HG02884 (cell line): ENCODE data around the gene PRSS53.

Experiments used
- ATAC-seq: cut with Tn5 transposase; IDR thresholded peaks from one replicate; pipeline ENCODE4 v1.9.1; 2021; ENCODE audit warnings: mild to moderate bottlenecking, moderate library complexity; ENCODE audit not compliant: unreplicated experiment

Gene PRSS53

GRCh38 chr16:31055613-31056012 is 33.1 kb downstream of the PRSS53 start:
- ATAC-seq = no peak

GRCh38 chr16:31052114-31052513 is 36.6 kb downstream of the PRSS53 start:
- no peak for ATAC-seq

DNA sequence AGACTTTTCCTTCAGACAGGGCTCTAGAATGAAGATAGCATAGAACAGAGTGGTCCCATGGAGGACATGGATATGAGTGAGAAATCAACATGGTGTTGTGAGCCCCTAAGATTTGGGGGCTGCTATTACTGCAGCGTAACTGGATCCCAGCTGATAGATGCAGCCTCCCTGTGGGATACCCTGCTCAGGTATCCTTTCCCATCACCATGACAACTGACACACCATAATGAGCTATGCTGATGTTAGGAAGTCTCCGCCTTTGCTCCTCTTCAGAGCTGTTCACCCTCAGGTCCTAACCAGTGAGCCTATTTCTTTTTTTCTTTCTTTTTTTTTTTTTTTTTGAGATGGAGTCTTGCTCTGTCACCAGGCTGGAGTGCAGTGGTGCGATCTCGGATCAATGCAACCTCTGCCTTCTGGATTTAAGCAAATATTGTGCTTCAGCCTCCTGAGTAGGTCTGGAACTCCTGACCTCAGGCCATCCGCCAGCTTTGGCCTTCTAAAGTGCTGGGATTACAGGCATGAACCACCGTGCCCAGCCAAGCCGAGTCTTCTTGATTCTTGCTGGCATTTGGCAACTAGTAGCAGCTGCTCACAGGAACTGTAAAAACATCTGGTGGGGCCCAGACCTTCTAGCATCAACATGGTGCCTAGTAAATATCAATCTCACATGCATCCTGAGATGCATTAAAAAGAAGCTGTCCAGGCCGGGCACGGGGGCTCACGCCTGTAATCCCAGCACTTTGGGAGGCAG is 38.3 kb downstream of the PRSS53 start:
- ATAC-seq = no peak

DNA sequence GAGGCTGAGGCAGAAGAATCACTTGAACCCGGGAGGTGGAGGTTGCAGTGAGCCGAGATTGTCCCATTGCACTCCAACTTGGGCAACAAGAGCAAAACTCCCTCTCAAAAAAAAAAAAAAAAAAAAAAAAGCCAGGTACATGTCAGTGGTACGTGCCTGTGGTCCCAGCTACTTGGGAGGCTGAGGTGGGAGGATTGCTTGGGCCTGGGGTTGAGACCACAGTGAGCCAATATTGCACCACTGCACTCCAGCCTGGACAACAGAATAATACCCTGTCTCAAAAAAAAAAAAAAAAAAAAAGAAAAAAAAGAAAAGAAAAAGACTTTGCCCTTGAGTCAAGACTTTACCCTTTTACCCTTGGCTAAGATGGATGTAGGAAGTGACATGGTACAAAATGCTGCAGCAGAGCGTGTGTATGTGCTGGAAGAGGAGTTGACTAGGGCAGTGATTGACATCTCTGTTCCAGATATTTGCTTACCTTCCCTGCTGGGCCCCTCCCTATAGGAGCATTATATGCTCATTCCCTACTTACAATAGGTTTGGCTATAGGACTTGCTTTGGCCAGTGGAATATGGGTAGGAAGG is 44.8 kb downstream of the PRSS53 start:
- ATAC-seq = no peak

GRCh38 chr16:31043352-31043751 is 45.4 kb downstream of the PRSS53 start:
- ATAC-seq = no peak

DNA sequence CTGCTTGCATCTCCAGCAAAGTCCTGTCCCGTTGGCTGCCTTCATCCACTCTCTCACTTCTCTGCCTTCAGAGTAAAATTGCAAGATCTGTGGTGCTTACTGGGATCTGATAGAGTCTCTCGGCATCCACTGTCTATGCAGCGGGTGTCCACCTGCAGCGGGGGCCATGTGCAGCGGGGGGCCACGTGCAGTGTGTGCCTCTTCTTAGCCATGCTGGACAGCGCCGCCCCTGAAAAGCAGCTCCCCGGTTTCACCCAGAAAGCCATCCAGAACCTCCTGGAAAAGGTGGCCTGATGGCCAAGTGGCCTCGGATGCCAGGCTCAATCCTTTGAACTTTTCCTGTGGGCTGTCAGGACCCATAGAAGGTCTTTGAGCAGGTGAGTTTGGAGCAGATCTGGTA is 45.9 kb downstream of the PRSS53 start:
- no peak for ATAC-seq

DNA sequence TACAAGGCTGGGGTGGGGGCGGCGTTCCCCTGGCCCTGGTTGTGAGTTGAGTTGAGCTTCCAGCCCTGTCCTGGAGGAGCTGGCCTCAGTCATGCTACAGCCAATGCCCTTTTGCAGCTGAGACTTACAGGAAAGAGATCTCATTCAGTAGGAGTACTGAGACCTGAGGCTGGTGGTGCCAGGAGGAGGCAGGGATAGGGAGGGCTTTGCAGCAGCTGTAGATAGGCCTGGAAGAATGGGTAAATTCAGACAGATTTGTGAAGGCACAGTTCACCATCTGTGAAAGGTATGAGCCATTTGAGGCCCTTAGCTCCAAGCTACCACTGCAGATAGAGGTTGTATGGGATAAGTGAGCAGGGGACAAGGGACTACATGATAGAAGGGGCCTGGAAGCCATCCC is 49.8 kb downstream of the PRSS53 start:
- no peak for ATAC-seq

DNA sequence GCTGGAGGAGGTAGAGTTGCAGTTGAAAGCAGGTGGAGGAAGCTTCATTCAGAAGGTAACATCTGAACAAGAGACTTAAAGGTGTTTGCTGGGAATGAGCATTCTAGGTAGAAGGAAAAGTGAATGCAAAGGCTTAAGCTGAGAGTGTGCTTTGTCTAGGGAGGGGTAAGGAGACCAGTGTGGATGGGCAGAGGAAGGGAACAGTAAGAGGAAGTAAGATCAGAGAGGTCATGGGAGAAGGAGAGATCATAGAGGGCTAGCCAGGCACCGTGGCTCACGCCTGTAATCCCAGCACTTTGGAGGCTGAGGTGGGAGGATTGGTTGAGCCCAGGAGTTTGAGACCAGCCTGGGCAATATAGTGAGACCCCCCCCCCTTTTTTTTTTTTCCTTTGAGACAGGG is 52.1 kb downstream of the PRSS53 start:
- no peak for ATAC-seq

- peak; percentile 47 for ATAC-seq
These were observed 54.8 kb downstream of the PRSS53 start for GRCh38 chr16:31033709-31034492.
